HUES64 (cell line): ENCODE measurements around the gene SLC44A4.
"Not testable (repeated sequence)": the region's sequence is repeated elsewhere in the genome, so short reads cannot be mapped to it uniquely, and the experiment has no call there.

ENCODE experiments used
- H3K27ac ChIP-seq: 2 replicates; pipeline ENCODE4 v1.7.0; 2013; ENCODE audit warnings: low read depth, low read length, inconsistent platforms
- H3K27me3 ChIP-seq: 2 replicates; pipeline ENCODE4 v1.6.1; 2013; ENCODE audit warnings: mild to moderate bottlenecking, low read length; ENCODE audit not compliant: insufficient read depth
- H3K36me3 ChIP-seq: 2 replicates; pipeline ENCODE4 v1.6.1; 2013; ENCODE audit warnings: mild to moderate bottlenecking, low read length; ENCODE audit not compliant: insufficient read depth
- H3K4me1 ChIP-seq: 2 replicates; pipeline ENCODE4 v1.6.1; 2013; ENCODE audit warnings: mild to moderate bottlenecking, low read length, moderate library complexity; ENCODE audit not compliant: insufficient read depth
- H3K4me3 ChIP-seq: 2 replicates; pipeline ENCODE4 v1.5.1; 2013; ENCODE audit warnings: mild to moderate bottlenecking, low read length, moderate library complexity
- H3K9ac ChIP-seq: 2 replicates; pipeline ENCODE4 v1.6.1; 2013; ENCODE audit warnings: mild to moderate bottlenecking, low read depth, low read length
- H3K9me3 ChIP-seq: 2 replicates; pipeline ENCODE4 v1.6.1; 2013; ENCODE audit warnings: low read depth, low read length; ENCODE audit not compliant: insufficient read depth
- WGBS: fragments of 150-250, 120-280 bp; methylation state at CpG from one replicate; pipeline ENCODE4 v1.1.7; 2013; ENCODE audit warnings: missing lambda C conversion rate; 5-methylcytosine and 5-hydroxymethylcytosine counted together

Gene SLC44A4

GRCh38 chr6:31823592-31824196 lies 55.1 kb downstream of the SLC44A4 start:
- peaks cover 10% of the 10 kb centered on the region for H3K4me1 ChIP-seq
- not testable (repeated sequence) for H3K36me3 ChIP-seq, H3K27ac ChIP-seq, H3K27me3 ChIP-seq, H3K9me3 ChIP-seq, H3K9ac ChIP-seq, H3K4me3 ChIP-seq
- 95% methylated on average over 8 of the region's 9 CpGs for WGBS

GRCh38 chr6:31822036-31822821 lies 56.6 kb downstream of the SLC44A4 start:
- no peaks in the 10 kb centered on the region for H3K36me3 ChIP-seq
- WGBS, result 4% methylated on average over 24 of the region's 25 CpGs
- H3K27ac ChIP-seq, result peak overlapping the region; percentile 95
- H3K9me3 ChIP-seq, result no peaks in the 10 kb centered on the region
- peak overlapping the region; percentile 70 for H3K4me3 ChIP-seq
- H3K4me1 ChIP-seq, result peaks cover 10% of the 10 kb centered on the region
- H3K27me3 ChIP-seq, result no peaks in the 10 kb centered on the region
- peak overlapping the region; percentile 87 for H3K9ac ChIP-seq

GRCh38 chr6:31821301-31822035 lies 57.3 kb downstream of the SLC44A4 start:
- Histone ChIP-seq H3K27ac (peak overlapping the region; percentile 95), H3K36me3 (no peaks in the 10 kb centered on the region), H3K4me3 (peak overlapping the region; percentile 70), H3K9ac (peak overlapping the region; percentile 81), H3K4me1 (peaks cover 10% of the 10 kb centered on the region), H3K27me3 (no peaks in the 10 kb centered on the region), H3K9me3 (no peaks in the 10 kb centered on the region)
- WGBS, result 8% methylated on average over 33 of the region's 39 CpGs

GRCh38 chr6:31820399-31820798 lies 58.4 kb downstream of the SLC44A4 start:
- not testable (repeated sequence) for H3K36me3 ChIP-seq, H3K9ac ChIP-seq, H3K9me3 ChIP-seq, H3K27me3 ChIP-seq, H3K27ac ChIP-seq, H3K4me1 ChIP-seq, H3K4me3 ChIP-seq
- WGBS, result 90% methylated on average over 10 of the region's 10 CpGs

GRCh38 chr6:31819871-31820299 lies 58.9 kb downstream of the SLC44A4 start:
- H3K4me1 ChIP-seq, result 0 out of 2 replicates have a peak, but pooled peaks cover 4% of the 10 kb centered on the region
- no peaks in the 10 kb centered on the region for H3K27me3 ChIP-seq
- no peak overlapping the region for H3K4me3 ChIP-seq
- H3K27ac ChIP-seq, result no peak overlapping the region
- H3K36me3 ChIP-seq, result no peaks in the 10 kb centered on the region
- no peak overlapping the region for H3K9ac ChIP-seq
- H3K9me3 ChIP-seq, result no peaks in the 10 kb centered on the region

- 90% methylated on average over 7 of the region's 8 CpGs for WGBS
- H3K4me3 ChIP-seq, result peak overlapping the region; percentile 36
- H3K4me1 ChIP-seq, H3K27me3 ChIP-seq, H3K9ac ChIP-seq, H3K36me3 ChIP-seq, H3K9me3 ChIP-seq, H3K27ac ChIP-seq: not testable (repeated sequence)
Measured at GRCh38 chr6:31817929-31818511, 60.8 kb downstream of the SLC44A4 start.

- not testable (repeated sequence) for H3K4me1 ChIP-seq, H3K27me3 ChIP-seq, H3K36me3 ChIP-seq, H3K9me3 ChIP-seq, H3K9ac ChIP-seq, H3K27ac ChIP-seq
- 90% methylated on average over 11 of the region's 37 CpGs for WGBS
- H3K4me3 ChIP-seq, result peak overlapping the region; percentile 36
Measured at GRCh38 chr6:31817133-31817928, 61.5 kb downstream of the SLC44A4 start.

GRCh38 chr6:31815025-31815838 lies 63.6 kb downstream of the SLC44A4 start, which contains the start of the genes HSPA1A and HSPA1L:
Gene HSPA1A (plus strand): TSS chr6:31815543. CDS start chr6:31815757, 214 bp downstream.
Gene HSPA1L (minus strand): TSS chr6:31815283. CDS start chr6:31811972, 3,311 bp downstream.
- Histone ChIP-seq H3K27me3 (no peaks in the 10 kb centered on the region), H3K27ac (peak within 1 kb of the TSS; percentile 99), H3K9ac (peak within 1 kb of the TSS; percentile 71; the same call in 1 of the 2 replicates), H3K36me3 (no peaks in the 10 kb centered on the region), H3K9me3 (no peaks in the 10 kb centered on the region), H3K4me3 (peak within 1 kb of the TSS; percentile 69), H3K4me1 (peaks cover 3% of the 10 kb centered on the region; the same call in 1 of the 2 replicates)
- under 1% methylated on average over 51 of the region's 56 CpGs for WGBS

- WGBS, result under 1% methylated on average over 13 of the region's 13 CpGs
- Histone ChIP-seq H3K4me1 (peaks cover 3% of the 10 kb centered on the region; the same call in 1 of the 2 replicates), H3K9me3 (no peaks in the 10 kb centered on the region), H3K27ac (peak overlapping the region; percentile 99), H3K9ac (peak overlapping the region; percentile 61; the same call in 1 of the 2 replicates), H3K36me3 (no peaks in the 10 kb centered on the region), H3K27me3 (no peaks in the 10 kb centered on the region), H3K4me3 (peak overlapping the region; percentile 69)
Measured at GRCh38 chr6:31814677-31815024, 64.1 kb downstream of the SLC44A4 start.

GRCh38 chr6:31813465-31813849 lies 65.3 kb downstream of the SLC44A4 start:
- Histone ChIP-seq H3K4me3 (peak overlapping the region; percentile 69), H3K9ac (no peak overlapping the region), H3K36me3 (no peaks in the 10 kb centered on the region), H3K27ac (no peak overlapping the region), H3K9me3 (no peaks in the 10 kb centered on the region), H3K4me1 (peaks cover 3% of the 10 kb centered on the region; the same call in 1 of the 2 replicates), H3K27me3 (no peaks in the 10 kb centered on the region)
- 93% methylated on average over 7 of the region's 7 CpGs for WGBS
